ENCODE measurements around the gene SNCAIP. TPM values are rescaled to one million over a fixed set of nuclear protein-coding genes. Genes with fewer than 3 reads are reported as not detected.

SNCAIP gene
- total RNA-seq, 1 experiment from 2014 or later = 1.2 TPM

GRCh38 chr5:122435761-122436160 lies 123.7 kb downstream of the SNCAIP start:
- Histone ChIP-seq H3K36me3 (ENCODE audit: control insufficient read depth, insufficient read depth, low read length) (no peaks in the 10 kb centered on the region), H3K4me3 (ENCODE audit: low read depth, low read length) (no peak overlapping the region), H3K4me1 (no peaks in the 10 kb centered on the region), H3K27me3 (replicated peaks; ENCODE audit: control insufficient read depth, insufficient read depth, low read length) (no peaks in the 10 kb centered on the region), H3K9me3 (no peaks in the 10 kb centered on the region)
- H3K36me3 Mint-ChIP-seq (ENCODE audit: insufficient read depth, unreplicated experiment) = no peaks in the 10 kb centered on the region
- DNase-seq = no peak
- no peak overlapping the region for H3K27ac Mint-ChIP-seq (ENCODE audit: unreplicated experiment)
- H3K9me3 Mint-ChIP-seq (ENCODE audit: unreplicated experiment) = no peaks in the 10 kb centered on the region
- intact Hi-C loops (cut with micrococcal nuclease; ENCODE audit: unreplicated experiment) = no loop called here
- ChIA-PET POLR2A (no interaction called here), CTCF (no interaction called here)
- H3K4me1 Mint-ChIP-seq (ENCODE audit: low read depth, unreplicated experiment) = no peaks in the 10 kb centered on the region
- no peak overlapping the region for H3K4me3 Mint-ChIP-seq (ENCODE audit: unreplicated experiment)
- TF ChIP-seq CTCF (IDR thresholded peaks at IDR 0.05; ENCODE audit: insufficient read depth in 1 of 2, low read depth in 1 of 2, low read length in 1 of 2, severe bottlenecking in 1 of 2, unreplicated experiment in 1 of 2) = no peak
- BruUV-seq (replicated peaks) = no TSS peak
- no peaks in the 10 kb centered on the region for H3K27me3 Mint-ChIP-seq (ENCODE audit: insufficient read depth, unreplicated experiment)

- Mint-ChIP-seq H3K27ac (ENCODE audit: unreplicated experiment) (no peak overlapping the region), H3K4me1 (ENCODE audit: low read depth, unreplicated experiment) (no peaks in the 10 kb centered on the region), H3K9me3 (ENCODE audit: unreplicated experiment) (no peaks in the 10 kb centered on the region), H3K27me3 (ENCODE audit: insufficient read depth, unreplicated experiment) (peaks cover 2% of the 10 kb centered on the region), H3K36me3 (ENCODE audit: insufficient read depth, unreplicated experiment) (no peaks in the 10 kb centered on the region), H3K4me3 (ENCODE audit: unreplicated experiment) (no peak overlapping the region)
- Histone ChIP-seq H3K27me3 (replicated peaks; ENCODE audit: control insufficient read depth, insufficient read depth, low read length) (no peaks in the 10 kb centered on the region), H3K9me3 (no peaks in the 10 kb centered on the region), H3K4me3 (ENCODE audit: low read depth, low read length) (no peak overlapping the region), H3K4me1 (no peaks in the 10 kb centered on the region), H3K36me3 (ENCODE audit: control insufficient read depth, insufficient read depth, low read length) (no peaks in the 10 kb centered on the region)
- TF ChIP-seq CTCF (IDR thresholded peaks at IDR 0.05; ENCODE audit: insufficient read depth in 1 of 2, low read depth in 1 of 2, low read length in 1 of 2, severe bottlenecking in 1 of 2, unreplicated experiment in 1 of 2) = no peak
- no TSS peak for BruUV-seq (replicated peaks)
- ChIA-PET CTCF (no interaction called here), POLR2A (no interaction called here)
- intact Hi-C loops (cut with micrococcal nuclease; ENCODE audit: unreplicated experiment) = no loop called here
- DNase-seq = no peak
Measured at GRCh38 chr5:122436615-122437014, 124.6 kb downstream of the SNCAIP start.

GRCh38 chr5:122439645-122440044 lies 127.6 kb downstream of the SNCAIP start:
- CTCF ChIA-PET = no interaction called here
- no peak overlapping the region for H3K4me3 ChIP-seq (ENCODE audit: low read depth, low read length)
- Mint-ChIP-seq H3K4me3 (ENCODE audit: unreplicated experiment) (no peak overlapping the region), H3K4me1 (ENCODE audit: low read depth, unreplicated experiment) (no peaks in the 10 kb centered on the region), H3K27ac (ENCODE audit: unreplicated experiment) (no peak overlapping the region), H3K27me3 (ENCODE audit: insufficient read depth, unreplicated experiment) (peaks cover 2% of the 10 kb centered on the region), H3K9me3 (ENCODE audit: unreplicated experiment) (no peaks in the 10 kb centered on the region), H3K36me3 (ENCODE audit: insufficient read depth, unreplicated experiment) (no peaks in the 10 kb centered on the region)
- no peaks in the 10 kb centered on the region for H3K9me3 ChIP-seq
- no peaks in the 10 kb centered on the region for H3K4me1 ChIP-seq
- TF ChIP-seq CTCF (IDR thresholded peaks at IDR 0.05; ENCODE audit: insufficient read depth in 1 of 2, low read depth in 1 of 2, low read length in 1 of 2, severe bottlenecking in 1 of 2, unreplicated experiment in 1 of 2) = no peak
- H3K36me3 ChIP-seq (ENCODE audit: control insufficient read depth, insufficient read depth, low read length) = no peaks in the 10 kb centered on the region
- no peaks in the 10 kb centered on the region for H3K27me3 ChIP-seq (replicated peaks; ENCODE audit: control insufficient read depth, insufficient read depth, low read length)
- intact Hi-C loops (cut with micrococcal nuclease; ENCODE audit: unreplicated experiment) = no loop called here
- BruUV-seq (replicated peaks) = no TSS peak
- POLR2A ChIA-PET = no interaction called here
- no peak for DNase-seq

Measured in Caco-2 (cell line).